Measurements from ENCODE around the gene KDELR3. TPM values are rescaled to one million over a fixed set of nuclear protein-coding genes. Genes with fewer than 3 reads are reported as not detected.

KDELR3 gene
- total RNA-seq, 1 experiment from 2014 or later: 33.1 TPM

GRCh38 chr22:38450234-38450797 lies 17.6 kb upstream of the KDELR3 start:
- TF ChIP-seq POLR2AphosphoS5 (IDR thresholded peaks at IDR 0.05; ENCODE audit: low read depth, low read length): no peak
- no peak for TF ChIP-seq CBX3 (IDR thresholded peaks at IDR 0.05; ENCODE audit: low read depth)
- no peak for TF ChIP-seq YY1 (IDR thresholded peaks at IDR 0.05; ENCODE audit: extremely low read depth, insufficient replicate concordance, low read depth, low read length)
- no peak for TF ChIP-seq EZH2phosphoT487 (IDR thresholded peaks at IDR 0.05; ENCODE audit: borderline replicate concordance)
- no peak for TF ChIP-seq ELF1 (IDR thresholded peaks at IDR 0.05; ENCODE audit: borderline replicate concordance, low read depth)
- TF ChIP-seq ZNF274 (IDR thresholded peaks at IDR 0.05; ENCODE audit: low read depth, low read length): no peak
- no peak for TF ChIP-seq REST (IDR thresholded peaks at IDR 0.05; ENCODE audit: low read depth)
- TF ChIP-seq TCF7L2 (IDR thresholded peaks at IDR 0.05; ENCODE audit: borderline replicate concordance, extremely low read depth, insufficient read depth, insufficient read length): no peak
- no peak for TF ChIP-seq SIN3A (IDR thresholded peaks at IDR 0.05; ENCODE audit: low read depth)
- DNase-seq (ENCODE audit: low read depth, low spot score) (no peak), ATAC-seq (no peak)
- no peaks in the 10 kb centered on the region for H3K79me2 ChIP-seq (ENCODE audit: insufficient read depth, low read length)
- no peak overlapping the region for H2AFZ ChIP-seq (ENCODE audit: low read depth, low read length, poor library complexity, severe bottlenecking)
- no peak overlapping the region for H3K4me2 ChIP-seq (ENCODE audit: low read length)
- RAD21 ChIA-PET (ENCODE audit: low non-redundant PET in 1 of 2, low total read pairs in 2 of 2, uncharacterized antibody in 2 of 2, unreplicated experiment in 2 of 2): no interaction called here
- no peaks in the 10 kb centered on the region for H3K27me3 ChIP-seq (ENCODE audit: insufficient read depth, low read length)
- CTCF ChIA-PET: no interaction called here
- H3K9me3 ChIP-seq (ENCODE audit: control insufficient read depth in 1 of 2, insufficient read depth in 1 of 2, low read depth in 1 of 2, low read length in 2 of 2): no peaks in the 10 kb centered on the region
- no peaks in the 10 kb centered on the region for H3K36me3 ChIP-seq (ENCODE audit: control insufficient read depth in 1 of 2, insufficient read depth in 2 of 2, low read length in 2 of 2)
- H3K4me3 ChIP-seq (replicated peaks in 1 of 2; ENCODE audit: low read depth in 1 of 2, low read length in 2 of 2): no peak overlapping the region
- no TSS peak for BruUV-seq (replicated peaks)
- H3K4me1 ChIP-seq (ENCODE audit: control insufficient read depth in 1 of 2, insufficient read depth in 2 of 2, low read length in 2 of 2): no peaks in the 10 kb centered on the region
- H4K20me1 ChIP-seq (ENCODE audit: insufficient read depth): no peaks in the 10 kb centered on the region
- intact Hi-C loops (cut with micrococcal nuclease): no loop called here
- H3K27ac ChIP-seq (ENCODE audit: low read depth, low read length): no peak overlapping the region
- H3K9ac ChIP-seq (ENCODE audit: low read length): no peak overlapping the region
- POLR2A ChIA-PET: no interaction called here
- no peaks in the 10 kb centered on the region for H3K9me2 ChIP-seq (ENCODE audit: insufficient read depth)

Measured in HCT116 (cell line).